ENCODE data around the gene SAFB2. TPM values are rescaled to one million over a fixed set of nuclear protein-coding genes. Genes with fewer than 3 reads are reported as not detected.

SAFB2 gene
- total RNA-seq, 6 experiments from 2014 or later, result 30.4 to 41.8 (median 37.3) TPM

DNA sequence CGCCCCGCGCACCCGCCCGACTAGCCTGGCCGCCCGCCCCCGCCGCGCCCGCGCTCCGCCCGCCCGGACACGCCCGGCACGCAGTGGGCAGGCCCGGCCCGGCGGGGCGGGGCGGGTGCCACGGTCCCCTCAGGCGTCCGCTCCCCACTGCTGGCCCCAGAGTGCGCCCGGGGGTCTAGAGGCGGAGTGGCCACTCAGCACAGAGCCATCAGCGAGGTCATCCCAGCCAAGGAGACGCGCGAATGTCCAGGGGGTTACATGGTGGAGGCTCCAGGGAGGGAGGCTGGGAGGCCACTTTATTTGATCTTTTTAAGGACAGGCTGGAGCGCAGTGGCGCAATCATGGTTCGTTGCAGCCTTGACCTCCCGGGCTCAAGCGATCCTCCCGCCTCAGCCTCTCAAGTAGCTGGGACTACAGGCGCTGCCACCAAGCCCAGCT, 54.6 kb downstream of the SAFB2 start:
- no peak for DNase-seq
- peaks cover 6% of the 10 kb centered on the region for H3K27me3 Mint-ChIP-seq (ENCODE audit: insufficient read depth)
- no peaks in the 10 kb centered on the region for H3K36me3 Mint-ChIP-seq (ENCODE audit: low read depth)
- TF ChIP-seq, protein P1, sequence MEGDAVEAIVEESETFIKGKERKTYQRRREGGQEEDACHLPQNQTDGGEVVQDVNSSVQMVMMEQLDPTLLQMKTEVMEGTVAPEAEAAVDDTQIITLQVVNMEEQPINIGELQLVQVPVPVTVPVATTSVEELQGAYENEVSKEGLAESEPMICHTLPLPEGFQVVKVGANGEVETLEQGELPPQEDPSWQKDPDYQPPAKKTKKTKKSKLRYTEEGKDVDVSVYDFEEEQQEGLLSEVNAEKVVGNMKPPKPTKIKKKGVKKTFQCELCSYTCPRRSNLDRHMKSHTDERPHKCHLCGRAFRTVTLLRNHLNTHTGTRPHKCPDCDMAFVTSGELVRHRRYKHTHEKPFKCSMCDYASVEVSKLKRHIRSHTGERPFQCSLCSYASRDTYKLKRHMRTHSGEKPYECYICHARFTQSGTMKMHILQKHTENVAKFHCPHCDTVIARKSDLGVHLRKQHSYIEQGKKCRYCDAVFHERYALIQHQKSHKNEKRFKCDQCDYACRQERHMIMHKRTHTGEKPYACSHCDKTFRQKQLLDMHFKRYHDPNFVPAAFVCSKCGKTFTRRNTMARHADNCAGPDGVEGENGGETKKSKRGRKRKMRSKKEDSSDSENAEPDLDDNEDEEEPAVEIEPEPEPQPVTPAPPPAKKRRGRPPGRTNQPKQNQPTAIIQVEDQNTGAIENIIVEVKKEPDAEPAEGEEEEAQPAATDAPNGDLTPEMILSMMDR (IDR thresholded peaks at IDR 0.05), result no peak
- no peak overlapping the region for H3K27ac Mint-ChIP-seq
- no peaks in the 10 kb centered on the region for H3K4me1 Mint-ChIP-seq (ENCODE audit: low read depth)
- no peaks in the 10 kb centered on the region for H3K9me3 Mint-ChIP-seq
- no peak overlapping the region for H3K4me3 Mint-ChIP-seq

GRCh38 chr19:5567360-5567969, 55.1 kb downstream of the SAFB2 start, which contains the start of gene TINCR:
Gene TINCR, minus strand, starts transcription at chr19:5567953.
- TF ChIP-seq, protein P1 (IDR thresholded peaks at IDR 0.05), result peak; percentile 41; the same call in 1 of the 2 replicates
- Mint-ChIP-seq H3K36me3 (ENCODE audit: low read depth) (no peaks in the 10 kb centered on the region), H3K27ac (no peak within 1 kb of the TSS), H3K4me1 (ENCODE audit: low read depth) (no peaks in the 10 kb centered on the region), H3K27me3 (ENCODE audit: insufficient read depth) (peaks cover 6% of the 10 kb centered on the region), H3K4me3 (no peak within 1 kb of the TSS), H3K9me3 (no peaks in the 10 kb centered on the region)
- DNase-seq, result no peak

GRCh38 chr19:5564930-5565329, 57.6 kb downstream of the SAFB2 start:
- no peak for DNase-seq

GRCh38 chr19:5563935-5564612, 58.5 kb downstream of the SAFB2 start:
- DNase-seq, result peak; percentile 74
- Mint-ChIP-seq H3K27me3 (ENCODE audit: insufficient read depth) (peaks cover 14% of the 10 kb centered on the region), H3K9me3 (peaks cover 13% of the 10 kb centered on the region; the same call in 1 of the 2 replicates), H3K27ac (no peak overlapping the region), H3K4me1 (ENCODE audit: low read depth) (no peaks in the 10 kb centered on the region), H3K4me3 (no peak overlapping the region), H3K36me3 (ENCODE audit: low read depth) (peaks cover 8% of the 10 kb centered on the region; the same call in 1 of the 2 replicates)
- TF ChIP-seq, protein P1 (IDR thresholded peaks at IDR 0.05), result no peak

More at GRCh38 chr19:5564930-5565329, 57.6 kb downstream of the SAFB2 start:
- TF ChIP-seq, protein P1 (IDR thresholded peaks at IDR 0.05), result no peak
- Mint-ChIP-seq H3K27me3 (ENCODE audit: insufficient read depth) (peaks cover 14% of the 10 kb centered on the region), H3K27ac (no peak overlapping the region), H3K9me3 (peaks cover 13% of the 10 kb centered on the region; the same call in 1 of the 2 replicates), H3K36me3 (ENCODE audit: low read depth) (peaks cover 8% of the 10 kb centered on the region; the same call in 1 of the 2 replicates), H3K4me3 (no peak overlapping the region), H3K4me1 (ENCODE audit: low read depth) (no peaks in the 10 kb centered on the region)

GRCh38 chr19:5563008-5563431, 59.6 kb downstream of the SAFB2 start:
- Mint-ChIP-seq H3K27ac (no peak overlapping the region), H3K27me3 (ENCODE audit: insufficient read depth) (peaks cover 16% of the 10 kb centered on the region), H3K4me1 (ENCODE audit: low read depth) (no peaks in the 10 kb centered on the region), H3K36me3 (ENCODE audit: low read depth) (peaks cover 8% of the 10 kb centered on the region; the same call in 1 of the 2 replicates), H3K4me3 (no peak overlapping the region), H3K9me3 (peaks cover 13% of the 10 kb centered on the region; the same call in 1 of the 2 replicates)
- TF ChIP-seq, protein P1 (IDR thresholded peaks at IDR 0.05), result no peak
- DNase-seq, result no peak
